SKM-1 treated with dmso at 0.1 percent for 144 hours (cell line): ENCODE results near the gene IGFBP1.

Experiments
- DNase-seq: peaks from one replicate; lab custom pipeline; 2025; ENCODE audit not compliant: unreplicated experiment; lab: John Stamatoyannopoulos, UW

IGFBP1 gene

GRCh38 chr7:45901566-45901965, 13.3 kb downstream of the IGFBP1 start:
- no peak for DNase-seq

DNA sequence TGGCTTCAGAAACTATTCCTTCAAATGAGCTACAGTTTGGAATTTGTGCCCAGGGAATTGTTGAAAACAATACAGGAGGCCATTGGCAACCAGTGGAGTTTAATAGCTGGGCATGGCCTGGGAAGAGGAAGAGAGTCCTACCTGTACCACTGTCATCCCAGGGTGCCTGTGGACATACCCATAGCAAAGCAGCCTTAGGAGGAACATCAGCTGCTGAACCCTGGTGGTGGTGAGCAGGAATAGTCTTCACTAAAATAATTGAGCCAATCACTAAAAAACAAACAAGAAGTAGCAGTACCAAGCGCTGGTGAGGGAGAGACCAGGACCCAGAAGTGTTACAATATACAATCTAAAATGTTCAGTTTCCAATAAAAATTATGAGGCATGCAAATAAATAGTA, 14.5 kb downstream of the IGFBP1 start:
- no peak for DNase-seq

DNA sequence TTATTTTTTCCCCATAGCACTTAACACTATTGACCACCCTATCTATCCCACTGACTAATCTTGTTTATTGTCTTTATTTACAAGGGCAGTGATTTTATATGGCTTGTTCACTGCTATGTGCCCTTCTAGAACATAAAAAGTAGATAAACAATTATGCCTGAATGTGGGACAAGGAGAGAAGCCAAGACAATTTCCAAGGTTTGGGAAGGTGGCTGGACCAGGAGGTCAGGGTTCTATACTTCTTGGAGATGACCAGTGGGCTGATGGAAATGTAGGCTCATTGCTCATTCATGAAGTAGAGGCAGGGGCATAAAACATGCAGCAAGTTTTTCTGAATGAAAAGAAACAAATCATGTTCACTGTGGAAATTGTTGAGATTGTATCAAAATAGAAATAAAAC, 21.3 kb downstream of the IGFBP1 start:
- DNase-seq = no peak

DNA sequence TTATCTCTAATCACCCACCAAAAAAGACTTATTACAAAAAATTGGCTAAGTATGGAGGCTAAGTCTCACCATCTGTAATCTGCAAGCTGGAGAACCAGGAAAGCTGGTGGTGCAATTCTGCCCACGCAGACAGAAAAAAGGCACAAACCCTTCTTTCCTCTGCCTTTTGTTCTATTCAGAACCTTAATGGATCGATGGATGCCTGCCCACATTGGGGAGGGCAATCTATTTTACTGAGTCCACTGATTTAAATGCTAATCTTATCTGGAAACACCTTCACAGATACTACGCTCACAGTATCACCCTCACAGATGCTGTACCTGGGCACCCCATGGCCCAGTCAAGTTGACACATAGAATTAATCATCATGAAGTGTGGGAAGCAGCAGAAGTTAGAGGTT, 22.6 kb downstream of the IGFBP1 start:
- DNase-seq = no peak

DNA sequence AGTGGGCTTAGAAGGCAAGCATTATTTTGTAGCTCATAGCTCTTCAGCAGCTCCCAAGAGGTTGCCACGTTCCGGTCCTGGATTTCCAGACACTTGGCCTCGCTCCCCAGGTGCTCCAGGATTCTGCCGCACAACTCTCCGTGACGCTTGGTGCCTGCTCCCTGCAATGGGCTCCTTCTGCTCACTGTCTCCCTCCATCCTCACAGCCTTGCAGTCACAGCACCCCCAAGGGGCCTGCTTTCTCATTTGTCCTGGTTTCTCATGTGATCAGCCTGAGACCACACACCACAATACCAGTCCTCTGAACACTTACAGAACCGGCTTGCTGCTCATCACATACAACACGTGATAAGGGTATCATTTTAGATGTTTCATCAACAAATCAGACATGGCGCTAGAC, 23.0 kb downstream of the IGFBP1 start:
- DNase-seq = no peak

DNA sequence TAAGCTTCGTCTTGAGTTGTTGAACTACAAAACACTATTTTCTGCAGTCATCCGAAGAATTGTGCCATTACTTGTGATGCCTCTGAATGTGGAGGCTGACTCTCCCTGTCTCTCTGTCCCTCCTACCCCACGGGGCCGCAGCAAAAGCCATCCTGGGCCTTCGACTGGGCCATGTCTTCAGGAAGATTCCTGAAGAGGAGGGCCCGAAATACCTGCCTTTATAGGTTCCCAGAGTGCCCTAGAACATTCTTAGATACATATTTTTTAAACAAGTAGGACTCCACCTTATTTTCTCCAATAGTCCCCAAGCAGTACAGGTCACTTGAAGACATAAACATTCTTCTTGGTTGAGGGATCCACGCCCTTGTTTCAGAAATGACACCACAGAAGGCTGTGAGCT, 24.7 kb downstream of the IGFBP1 start:
- DNase-seq = no peak

GRCh38 chr7:45914911-45915310, 26.6 kb downstream of the IGFBP1 start:
- DNase-seq = no peak

DNA sequence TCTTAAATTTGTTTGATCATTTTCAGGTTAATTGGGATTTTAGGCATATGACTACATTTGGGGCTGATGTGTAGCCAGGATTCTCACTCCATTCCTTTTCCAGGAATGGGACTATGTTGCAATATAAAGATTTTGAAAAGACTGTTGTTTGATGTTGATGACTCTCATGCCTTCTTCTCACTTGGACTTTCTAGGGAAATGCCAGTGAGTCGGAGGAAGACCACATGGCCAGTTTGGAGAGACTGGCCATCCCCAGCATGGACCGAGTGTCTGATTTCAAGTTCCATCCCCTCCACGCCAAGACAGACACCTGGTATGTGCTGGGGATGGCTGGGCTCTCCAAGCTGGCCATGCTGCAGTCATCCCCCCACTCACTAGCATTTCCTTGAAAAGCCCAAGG, 27.3 kb downstream of the IGFBP1 start:
- no peak for DNase-seq

GRCh38 chr7:45917064-45917463, 28.8 kb downstream of the IGFBP1 start:
- DNase-seq = no peak

DNA sequence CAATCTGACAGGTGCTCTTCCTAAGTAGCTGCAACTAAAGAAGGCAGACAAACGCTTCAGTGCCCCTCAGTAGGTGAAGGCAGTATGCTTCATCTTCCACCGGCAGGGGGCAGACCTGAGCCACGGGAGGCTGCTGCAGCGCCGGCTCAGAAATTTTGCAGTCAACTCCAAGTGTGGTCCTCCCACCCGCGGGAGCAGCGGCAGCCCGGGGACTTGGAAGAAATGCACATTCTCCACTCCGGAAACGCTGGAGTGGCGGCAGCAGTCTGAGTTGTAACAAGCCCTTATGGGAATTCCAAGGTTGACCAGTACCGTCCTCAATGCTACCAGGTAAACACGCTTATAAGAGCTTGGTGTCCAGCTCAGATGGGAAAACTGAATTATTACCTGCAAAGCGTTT, 29.4 kb downstream of the IGFBP1 start:
- peak; percentile 55 for DNase-seq

- DNase-seq = no peak
These were observed 30.3 kb downstream of the IGFBP1 start for GRCh38 chr7:45918556-45918955.

DNA sequence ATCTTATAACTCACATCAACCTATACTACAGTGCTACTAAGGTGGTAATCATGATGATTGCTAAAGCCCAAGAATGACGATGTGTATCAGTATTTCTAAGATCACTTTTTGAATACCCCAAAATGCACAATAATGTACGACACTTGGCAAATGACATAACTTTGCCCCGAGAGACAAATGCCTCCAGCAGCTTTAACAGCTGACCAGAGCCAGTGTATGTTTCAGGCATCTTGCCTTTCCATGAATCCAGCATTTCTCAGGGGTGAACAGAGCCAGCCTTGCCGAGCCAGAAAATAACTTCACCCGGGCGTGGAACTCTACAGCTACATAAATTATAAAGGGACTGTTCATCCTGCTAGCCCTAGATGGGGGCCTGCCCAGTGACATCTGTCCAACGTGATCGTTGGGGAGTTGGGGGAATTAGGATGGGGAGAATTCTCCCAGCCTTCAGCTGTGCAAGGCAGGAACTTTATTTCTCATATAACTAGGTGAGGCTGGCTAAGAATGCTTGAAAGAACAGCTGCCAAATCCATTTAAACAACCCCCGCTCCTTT, 31.0 kb downstream of the IGFBP1 start:
- no peak for DNase-seq

- no peak for DNase-seq
These were observed 31.7 kb downstream of the IGFBP1 start for GRCh38 chr7:45919993-45920459.

- no peak for DNase-seq
These were observed 32.5 kb downstream of the IGFBP1 start, which contains the start of gene IGFBP3 for GRCh38 chr7:45920502-45921380. Gene IGFBP3, minus strand, starts transcription at chr7:45921272. Its CDS starts 132 bp downstream, at chr7:45921140.

DNA sequence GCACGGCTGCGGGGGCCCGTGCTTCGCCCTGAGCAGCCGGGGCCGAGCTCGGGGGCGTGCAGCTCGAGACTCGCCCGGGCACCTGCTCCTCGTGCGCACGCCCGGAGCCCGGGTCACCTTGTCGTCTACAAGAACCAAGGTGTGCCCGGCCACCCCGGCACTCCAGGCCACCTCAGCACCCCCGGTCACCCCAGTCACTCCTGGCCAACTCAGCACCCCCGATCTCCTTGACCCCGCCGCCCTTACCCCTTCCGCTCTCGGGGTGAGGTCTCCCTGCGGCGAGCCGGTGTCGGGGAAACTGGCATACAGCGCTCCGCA, 33.1 kb downstream of the IGFBP1 start:
- DNase-seq = no peak

GRCh38 chr7:45921699-45922519, 33.6 kb downstream of the IGFBP1 start:
- no peak for DNase-seq

GRCh38 chr7:45922810-45923209, 34.5 kb downstream of the IGFBP1 start:
- DNase-seq = no peak

DNA sequence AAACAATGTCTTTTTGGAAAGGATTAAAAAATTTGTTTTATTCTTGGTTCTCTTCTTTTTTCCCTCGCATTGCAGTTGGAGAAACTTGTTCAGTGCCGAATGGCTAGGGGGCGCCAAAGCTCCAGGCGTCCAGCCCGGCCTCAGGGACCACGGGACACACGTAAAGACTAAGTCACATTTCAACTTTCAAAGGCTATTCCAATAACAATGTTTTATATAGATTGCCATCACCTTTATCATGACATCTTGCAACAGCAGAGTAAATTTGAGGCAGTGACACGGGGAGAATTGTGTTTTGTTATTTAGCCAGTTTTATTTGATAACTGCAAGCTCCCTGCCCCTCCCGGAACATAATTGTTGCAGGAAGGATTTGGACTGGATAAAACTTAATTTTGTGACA, 35.0 kb downstream of the IGFBP1 start:
- DNase-seq = peak; percentile 20

DNA sequence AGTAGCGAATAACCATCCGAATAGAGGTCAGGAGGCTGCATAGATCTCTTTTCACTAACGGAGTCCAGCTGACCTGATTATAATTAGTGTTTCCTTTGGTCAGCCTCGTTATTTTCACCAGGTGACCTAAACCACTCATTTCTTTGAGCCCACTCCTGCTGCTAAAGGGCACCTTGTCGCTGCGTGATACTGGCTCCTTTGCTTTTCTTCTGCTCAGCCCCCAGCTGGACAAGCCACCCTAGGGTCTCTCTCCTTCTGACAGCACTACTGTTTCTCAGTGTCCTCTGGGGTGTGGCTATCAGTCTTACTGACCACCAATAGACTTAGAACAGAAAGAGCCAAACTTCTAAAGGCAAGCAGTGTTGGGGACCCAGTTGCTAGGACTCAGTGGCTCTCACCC, 35.5 kb downstream of the IGFBP1 start:
- no peak for DNase-seq

GRCh38 chr7:45924283-45924682, 36.0 kb downstream of the IGFBP1 start:
- no peak for DNase-seq

DNA sequence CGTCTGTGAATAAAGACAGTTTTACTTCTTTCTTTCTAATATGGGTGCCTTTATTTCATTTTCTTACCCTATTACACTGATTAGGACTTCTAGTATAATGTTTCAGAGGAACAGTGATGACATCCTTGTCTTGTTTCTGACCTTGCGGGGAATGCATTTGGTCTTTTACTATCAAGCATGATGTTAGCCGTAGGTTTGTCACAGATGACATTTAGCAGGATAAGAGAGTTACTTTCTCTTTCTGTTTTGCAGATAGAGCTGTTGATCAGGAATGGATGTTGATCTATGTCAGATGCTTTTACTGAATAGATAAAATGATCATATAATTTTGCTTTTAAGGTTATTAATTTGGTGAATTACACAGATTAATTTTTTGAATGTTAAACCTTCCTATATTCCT, 39.4 kb downstream of the IGFBP1 start:
- no peak for DNase-seq

- no peak for DNase-seq
These were observed 42.7 kb downstream of the IGFBP1 start for GRCh38 chr7:45930967-45931366.
